Mucosa of rectum (tissue), 2 donors: ENCODE data around the gene NMNAT1.

Source experiments
- H3K27ac ChIP-seq, 2 donors: one replicate each; pipeline ENCODE4 v1.7.0; 2013; ENCODE audit warnings: inconsistent platforms in 2 of 2, low read depth in 2 of 2, low read length in 2 of 2
- H3K27me3 ChIP-seq, 2 donors: one replicate each; pipeline ENCODE4 v1.7.0; 2013; ENCODE audit warnings: low read length in 2 of 2; ENCODE audit not compliant: control insufficient read depth in 2 of 2, insufficient read depth in 2 of 2
- H3K36me3 ChIP-seq, 2 donors: one replicate each; pipeline ENCODE4 v1.7.0; 2013; ENCODE audit warnings: low read length in 2 of 2; ENCODE audit not compliant: control insufficient read depth in 2 of 2, insufficient read depth in 2 of 2
- H3K4me1 ChIP-seq, 2 donors: one replicate each; pipeline ENCODE4 v1.7.0; 2013; ENCODE audit warnings: low read length in 2 of 2, mild to moderate bottlenecking in 1 of 2; ENCODE audit not compliant: control insufficient read depth in 2 of 2, insufficient read depth in 2 of 2
- H3K4me3 ChIP-seq, 2 donors: one replicate each; pipeline ENCODE4 v1.7.0; 2013; ENCODE audit warnings: low read length in 2 of 2
- H3K9ac ChIP-seq, 2 donors: one replicate each; pipeline ENCODE4 v1.7.0; 2013; ENCODE audit warnings: low read length in 2 of 2, low read depth in 1 of 2, mild to moderate bottlenecking in 1 of 2
- H3K9me3 ChIP-seq, 2 donors: one replicate each; pipeline ENCODE4 v1.7.0; 2013; ENCODE audit warnings: low read length in 2 of 2; ENCODE audit not compliant: control insufficient read depth in 2 of 2
- donor health status: healthy.
- donor health status: Normal muscosa, but diverticular disease.

NMNAT1 gene

DNA sequence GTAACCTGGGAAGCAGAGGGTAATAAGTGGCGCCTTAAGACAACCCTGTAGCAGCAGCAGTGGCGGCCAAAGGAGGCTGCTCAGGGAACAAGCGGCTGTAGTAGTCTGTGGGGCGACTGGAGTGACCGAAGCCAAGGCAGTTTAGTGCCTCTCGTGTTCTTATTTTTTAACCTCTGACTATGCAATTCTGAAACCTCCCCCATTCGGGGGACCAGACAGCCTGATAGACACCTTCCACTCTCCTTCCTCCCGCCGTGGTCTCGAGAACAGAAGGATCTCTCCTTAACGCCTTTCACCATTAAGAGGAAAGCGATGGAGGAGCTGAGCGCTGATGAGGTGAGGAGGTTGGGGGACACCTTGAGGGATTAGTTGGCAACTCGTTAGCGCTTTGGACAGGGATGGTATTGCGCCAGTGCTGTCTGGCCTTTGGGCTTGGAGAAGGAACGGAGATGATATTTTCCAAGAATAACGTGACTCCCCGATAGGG, 90.1 kb downstream of the NMNAT1 start:
- Histone ChIP-seq H3K27ac (peak overlapping the region; percentile 95 to 97), H3K9ac (peak overlapping the region; percentile 83 to 88), H3K4me3 (peak overlapping the region; percentile 95 to 96), H3K36me3 (peaks cover 0 to 5% of the 10 kb centered on the region in 2 donors), H3K4me1 (peaks cover 9 to 11% of the 10 kb centered on the region in 2 donors), H3K27me3 (no peaks in the 10 kb centered on the region), H3K9me3 (no peaks in the 10 kb centered on the region)
